ENCODE results near the gene SACM1L.
"Not testable (repeated sequence)": the region's sequence is repeated elsewhere in the genome, so short reads cannot be mapped to it uniquely, and the experiment has no call there.

Gene SACM1L

DNA sequence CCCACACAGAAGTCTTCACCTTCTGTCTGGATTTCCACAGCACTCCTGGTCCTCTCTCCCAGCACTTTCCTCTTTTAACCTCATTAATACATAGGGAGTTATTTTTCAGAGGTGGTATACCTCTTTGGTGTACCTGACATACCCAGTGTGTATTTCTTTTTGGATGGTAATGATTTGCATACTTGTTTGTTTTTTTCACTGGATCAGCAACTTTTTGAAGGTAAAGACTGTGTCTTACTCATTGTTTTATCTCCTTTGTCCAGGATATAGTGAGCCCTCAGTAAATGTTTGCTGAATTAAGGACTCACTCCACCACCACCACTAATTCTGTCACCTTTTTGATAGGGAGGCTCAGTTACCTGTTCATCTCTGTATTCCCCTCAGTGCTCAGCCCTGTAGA, 52.1 kb downstream of the SACM1L start:
- no peak for DNase-seq (ENCODE audit: low read depth in 2 of 3, low spot score in 2 of 3)

GRCh38 chr3:45741742-45742460, 52.7 kb downstream of the SACM1L start:
- no peak for DNase-seq (ENCODE audit: low read depth in 2 of 3, low spot score in 2 of 3)

DNA sequence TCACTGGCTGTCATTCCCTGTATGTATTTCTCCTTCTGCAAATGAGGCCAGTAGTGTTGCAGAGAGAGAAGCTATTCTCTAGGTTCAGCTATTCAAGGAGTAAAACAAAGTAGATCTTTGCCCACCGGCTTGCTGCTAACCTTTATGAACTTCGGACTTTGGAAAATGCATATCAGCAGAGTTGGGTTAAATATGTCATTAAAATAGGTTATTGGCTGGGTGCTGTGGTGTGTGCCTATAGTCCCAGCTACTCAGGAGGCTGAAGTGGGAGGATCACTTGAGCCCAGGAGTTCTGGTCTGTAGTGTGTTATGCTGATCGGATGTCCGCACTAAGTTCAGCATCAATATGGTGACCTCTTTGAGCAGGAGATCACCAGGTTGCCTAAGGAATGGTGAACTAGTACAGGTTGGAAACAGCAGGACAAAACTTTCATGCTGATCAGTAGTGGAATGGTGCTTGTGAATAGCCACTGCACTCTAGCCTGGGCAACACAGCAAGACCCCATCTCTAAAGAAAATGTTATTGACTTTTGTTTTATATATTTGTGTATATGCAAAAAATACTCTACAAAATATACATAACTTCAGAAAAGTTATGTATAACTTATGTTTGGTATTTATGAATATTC, 53.4 kb downstream of the SACM1L start:
- no peak for DNase-seq (ENCODE audit: low read depth in 2 of 3, low spot score in 2 of 3)

DNA sequence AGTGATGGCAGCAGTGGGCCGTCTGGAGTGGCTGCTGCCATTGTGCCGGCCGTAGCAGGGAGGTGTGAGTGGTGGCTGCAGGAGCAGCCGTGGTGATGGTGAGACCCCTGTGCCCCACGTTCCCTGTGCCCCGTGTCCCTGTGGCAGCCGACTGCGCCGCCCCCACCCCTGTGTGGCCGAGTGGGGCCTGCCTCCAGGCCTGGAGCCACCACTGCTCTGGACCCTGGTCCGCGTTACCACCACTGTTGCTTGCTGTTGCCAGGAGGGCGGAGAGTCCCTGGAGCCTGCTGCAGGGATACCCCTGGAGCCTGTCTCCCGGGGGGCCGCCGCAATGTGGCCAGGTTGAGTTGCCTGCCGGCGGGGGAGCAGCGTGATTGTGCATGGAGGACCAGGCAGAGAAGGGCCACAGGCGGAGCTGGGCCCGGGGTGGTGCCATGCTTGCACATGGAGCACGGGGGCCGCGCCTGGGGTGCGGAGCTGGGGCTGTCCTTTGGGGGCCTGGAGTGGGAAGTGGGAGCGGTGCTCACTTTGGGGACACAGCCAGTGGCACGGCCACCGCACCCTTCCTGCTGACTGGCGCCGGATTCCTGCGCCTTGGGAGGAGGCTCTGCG, 57.1 kb downstream of the SACM1L start:
- no peak for DNase-seq (ENCODE audit: low read depth in 2 of 3, low spot score in 2 of 3)

DNA sequence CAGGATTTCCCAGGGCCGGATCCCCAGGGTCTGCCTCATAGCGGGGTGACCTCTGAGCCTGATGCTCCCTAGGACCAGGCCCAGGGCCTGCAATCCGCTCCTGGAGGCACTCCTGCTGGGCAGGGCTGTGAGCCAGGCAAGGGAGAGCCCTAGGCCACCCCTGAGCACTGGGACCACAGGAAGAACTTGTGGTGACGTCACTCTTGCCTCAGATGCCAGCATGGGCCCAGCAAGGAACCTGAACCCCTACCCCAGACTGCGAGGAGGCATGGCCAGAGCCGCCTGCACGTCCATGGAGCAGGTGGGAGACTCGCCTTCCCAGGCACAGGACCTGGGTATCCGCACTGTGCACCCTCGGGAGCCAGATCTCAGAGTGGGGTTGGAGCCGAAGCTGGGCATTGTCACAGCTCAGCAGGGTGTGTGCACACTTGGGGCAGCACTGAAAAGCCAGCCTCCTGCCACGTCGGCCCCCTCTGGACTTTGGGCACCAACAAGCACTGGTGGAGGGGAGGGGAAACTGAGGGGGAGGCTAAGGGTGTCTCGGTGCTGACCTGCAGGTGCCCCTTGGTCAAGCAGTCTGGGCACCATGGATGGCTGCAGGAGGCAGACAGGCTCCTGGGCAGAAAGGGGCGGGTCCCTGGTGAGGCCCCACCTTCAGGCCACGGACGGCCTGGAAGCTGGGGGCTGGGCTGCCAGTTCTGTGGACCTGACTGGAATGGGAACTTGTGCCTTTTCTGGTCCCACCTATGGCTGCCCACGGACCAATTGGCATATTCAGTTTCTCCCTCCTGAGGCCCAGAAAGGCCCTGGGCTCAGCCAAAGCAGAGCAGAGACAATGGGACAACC, 57.8 kb downstream of the SACM1L start:
- DNase-seq (ENCODE audit: low read depth in 2 of 3, low spot score in 2 of 3) = no peak

GRCh38 chr3:45748068-45748467, 58.9 kb downstream of the SACM1L start:
- DNase-seq (ENCODE audit: low read depth in 2 of 3, low spot score in 2 of 3) = no peak

- DNase-seq (ENCODE audit: low read depth in 2 of 3, low spot score in 2 of 3) = not testable (repeated sequence)
Observed at GRCh38 chr3:45749036-45749600, 59.9 kb downstream of the SACM1L start.

DNA sequence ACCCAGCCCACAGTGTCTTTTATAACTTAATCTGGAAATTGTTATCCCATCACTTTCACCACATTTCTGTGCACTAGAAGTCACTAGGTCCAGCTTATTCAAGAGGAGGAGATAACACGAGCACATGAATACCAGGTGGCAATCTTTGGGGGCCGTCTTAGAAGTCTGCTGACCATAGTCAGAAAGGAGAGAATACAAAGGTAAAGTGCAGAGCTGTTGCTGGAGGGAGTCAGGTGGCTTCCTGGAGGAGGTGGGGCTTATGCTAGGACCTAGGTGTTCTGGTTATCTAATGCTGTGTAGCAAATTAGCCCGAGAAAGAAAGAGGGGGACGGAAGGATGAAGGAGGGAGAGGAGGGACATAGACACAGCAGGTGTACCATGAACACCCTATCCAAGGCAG, 60.7 kb downstream of the SACM1L start:
- no peak for DNase-seq (ENCODE audit: low read depth in 2 of 3, low spot score in 2 of 3)

- no peak for DNase-seq (ENCODE audit: low read depth in 2 of 3, low spot score in 2 of 3)
Observed at GRCh38 chr3:45751537-45752242, 62.5 kb downstream of the SACM1L start.

DNA sequence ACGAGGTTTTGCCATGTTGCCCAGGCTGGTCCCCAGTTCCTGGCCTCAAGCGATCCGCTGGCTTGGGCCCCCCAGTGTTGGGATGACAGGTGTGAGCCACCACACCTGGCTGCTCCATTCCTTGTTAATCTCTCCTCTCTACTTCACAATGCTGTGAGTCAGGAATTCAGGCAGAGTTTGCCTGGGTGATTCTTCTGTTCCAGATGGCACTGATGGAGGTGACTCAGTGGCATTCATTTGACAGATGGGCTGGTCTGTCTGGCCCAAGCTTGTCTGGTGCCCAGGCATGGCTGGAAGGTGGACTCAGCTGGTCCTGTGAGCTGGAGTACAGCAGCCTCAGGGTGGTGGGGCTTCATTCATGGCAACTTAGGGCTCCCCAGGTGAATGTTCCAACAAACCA, 63.9 kb downstream of the SACM1L start:
- no peak for DNase-seq (ENCODE audit: low read depth in 2 of 3, low spot score in 2 of 3)

GRCh38 chr3:45754461-45754860, 65.3 kb downstream of the SACM1L start:
- no peak for DNase-seq (ENCODE audit: low read depth in 2 of 3, low spot score in 2 of 3)

DNA sequence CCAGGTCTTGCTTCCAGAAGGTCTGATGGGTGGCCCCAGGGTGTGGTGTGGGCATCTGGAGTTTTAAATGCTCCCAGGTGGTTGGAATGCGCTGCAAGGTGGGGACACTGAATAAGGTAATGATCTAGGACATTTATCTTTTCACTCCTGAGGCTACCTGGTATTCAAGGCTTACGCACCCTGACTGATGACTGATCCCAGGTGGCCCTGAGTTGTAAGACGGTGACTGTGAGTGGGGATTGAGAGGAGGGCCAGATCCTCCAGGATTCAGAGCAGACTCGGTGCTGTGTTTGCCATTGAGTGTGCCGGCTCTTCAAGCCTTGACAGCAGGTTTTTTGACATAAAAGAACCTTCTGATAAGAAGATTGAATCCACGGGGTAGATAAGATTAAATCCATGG, 66.9 kb downstream of the SACM1L start:
- DNase-seq (ENCODE audit: low read depth in 2 of 3, low spot score in 2 of 3) = no peak

- DNase-seq (ENCODE audit: low read depth in 2 of 3, low spot score in 2 of 3) = not testable (repeated sequence)
Observed at GRCh38 chr3:45757141-45757540, 67.9 kb downstream of the SACM1L start.

DNA sequence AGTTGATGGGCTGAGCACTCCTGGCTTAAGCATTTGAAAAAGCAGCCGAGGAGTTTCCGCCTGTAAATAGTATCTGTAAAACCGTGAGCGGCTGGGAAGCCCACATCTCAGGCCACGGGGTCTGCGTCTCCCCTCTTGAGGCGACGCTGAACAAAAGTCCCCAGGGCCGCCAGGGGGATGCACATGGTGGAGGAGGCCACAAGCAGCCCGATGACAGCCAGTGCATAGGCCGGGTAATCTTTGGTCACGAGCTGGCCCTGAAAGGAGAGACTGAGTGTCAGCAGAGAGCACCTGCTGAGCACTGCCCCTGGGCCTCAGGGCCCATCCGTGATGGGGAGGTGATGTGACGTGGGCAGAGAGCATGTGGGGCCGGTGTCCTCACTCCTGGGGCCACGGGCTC, 69.7 kb downstream of the SACM1L start:
- no peak for DNase-seq (ENCODE audit: low read depth in 2 of 3, low spot score in 2 of 3)

GRCh38 chr3:45759851-45760250, 70.7 kb downstream of the SACM1L start:
- no peak for DNase-seq (ENCODE audit: low read depth in 2 of 3, low spot score in 2 of 3)

DNA sequence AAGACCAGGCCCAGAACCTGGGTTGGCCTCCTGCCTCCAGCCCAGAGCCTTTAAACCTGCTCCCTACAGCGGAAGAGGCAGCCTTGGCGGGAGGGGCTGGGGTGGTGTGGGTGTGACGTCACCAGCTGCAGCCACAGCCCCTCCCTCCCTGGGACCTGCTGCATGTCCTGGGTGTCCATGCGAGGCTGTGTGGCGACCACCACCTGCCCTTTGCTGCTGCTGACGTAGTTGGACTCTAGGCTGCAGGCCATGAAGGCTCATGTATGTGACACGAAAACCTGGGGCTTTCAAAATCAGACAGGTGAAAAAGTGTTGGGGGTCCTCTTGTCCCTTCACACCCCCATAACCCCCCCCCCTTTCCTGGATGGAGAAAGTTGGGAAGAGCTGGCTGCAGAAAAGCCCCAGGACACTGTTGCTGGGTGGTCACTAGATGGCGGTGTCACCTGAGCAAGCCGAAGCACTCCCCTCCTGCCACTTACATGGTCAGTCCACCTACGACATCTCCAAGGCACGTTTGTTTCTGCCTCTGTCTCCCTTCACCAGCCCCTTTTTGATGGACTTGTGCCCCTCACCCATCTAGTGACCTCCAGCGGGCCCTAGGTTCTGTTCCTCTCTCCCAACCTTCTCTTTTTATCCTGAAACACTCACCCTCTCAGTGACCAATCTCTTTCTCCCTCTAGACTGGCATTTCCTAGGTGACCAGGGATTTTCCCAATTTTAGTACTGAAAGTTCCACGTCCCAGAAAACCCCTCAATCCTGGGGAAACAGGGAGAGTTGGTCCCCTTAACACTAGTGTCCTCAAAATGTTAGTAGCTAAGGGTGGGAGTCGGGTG, 71.9 kb downstream of the SACM1L start:
- no peak for DNase-seq (ENCODE audit: low read depth in 2 of 3, low spot score in 2 of 3)

DNA sequence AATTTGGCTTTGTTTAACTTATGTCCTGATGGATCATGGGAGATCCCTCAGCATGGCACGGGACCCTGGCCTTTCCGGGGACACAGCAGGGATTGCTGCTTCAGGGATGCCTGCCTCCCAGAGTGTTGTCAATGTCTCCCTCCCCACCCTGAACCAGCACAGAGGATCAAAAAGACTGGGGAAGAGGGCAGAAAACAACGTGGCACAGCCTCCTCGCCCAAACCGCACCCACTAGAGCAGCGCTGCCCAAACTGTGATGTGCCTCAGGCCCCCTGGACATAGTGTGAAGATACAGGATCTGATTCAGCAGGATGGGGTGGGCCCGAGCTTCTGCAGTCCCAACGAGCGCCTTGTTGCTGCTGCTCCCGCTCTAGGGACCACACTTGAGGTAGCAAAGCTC, 72.6 kb downstream of the SACM1L start:
- no peak for DNase-seq (ENCODE audit: low read depth in 2 of 3, low spot score in 2 of 3)

DNA sequence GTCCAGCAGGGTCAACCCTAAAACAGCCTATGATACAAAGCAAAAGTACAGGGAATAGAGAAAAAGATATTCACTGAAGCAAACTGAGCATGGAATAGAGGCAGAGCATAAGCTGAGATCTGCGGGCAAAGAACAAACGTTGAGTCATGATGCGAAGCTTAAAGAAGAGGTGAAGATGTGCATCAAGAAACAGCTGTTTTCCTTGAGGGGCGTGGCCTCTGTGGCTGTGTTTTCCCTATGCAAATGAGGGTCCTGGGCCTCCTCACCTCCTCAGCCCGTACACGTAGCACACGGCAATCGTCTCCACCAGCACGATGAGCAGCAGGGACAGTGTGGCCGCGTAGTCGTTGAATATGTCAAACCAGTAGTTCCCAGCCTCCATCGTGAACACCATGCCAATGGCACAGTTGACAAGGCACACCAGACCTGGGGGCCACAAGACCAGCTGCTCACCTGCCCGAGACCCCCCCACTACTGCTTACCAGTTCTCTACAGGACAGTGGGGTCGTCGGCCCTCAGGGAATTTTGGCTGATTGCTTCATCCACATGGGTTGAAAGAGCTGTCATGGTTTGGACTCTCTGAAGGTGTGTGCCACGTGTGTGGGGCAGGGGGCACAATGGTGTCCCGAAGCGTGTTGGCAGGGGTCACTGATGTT, 73.6 kb downstream of the SACM1L start:
- DNase-seq (ENCODE audit: low read depth in 2 of 3, low spot score in 2 of 3) = no peak

- DNase-seq (ENCODE audit: low read depth in 2 of 3, low spot score in 2 of 3) = no peak
Observed at GRCh38 chr3:45763303-45763675, 74.1 kb downstream of the SACM1L start.

Data from activated CD8-positive, alpha-beta memory T cell treated with anti-CD3 and anti-CD28 coated beads for 48 hours (primary cell).